B cell (primary cell): ENCODE results near the gene CFAP119. TPM values are rescaled to one million over a fixed set of nuclear protein-coding genes. Genes with fewer than 3 reads are reported as not detected.

Source experiments
- ATAC-seq: fragments of 200-7000 bp; cut with Tn5 transposase; one replicate; pipeline ENCODE4 v1.10.0; 2021; ENCODE audit warnings: low read depth, mild to moderate bottlenecking, moderate number of reproducible peaks, moderate library complexity
- CTCF ChIA-PET: fragments of 350-600 bp; sonication (Branson Sonifier 250); formaldehyde crosslinking; loops from one replicate; lab custom pipeline; 2021; ENCODE audit warnings: antibody characterized with exemption, inconsistent platforms; lab: Charles Lee
- POLR2A ChIA-PET: fragments of 350-600 bp; sonication (Branson Sonifier 250); formaldehyde crosslinking; loops from one replicate; lab custom pipeline; 2021; ENCODE audit warnings: antibody characterized with exemption; lab: Charles Lee
- DNase-seq: peaks from one replicate; pipeline ENCODE4 v3.0.0; 2013
- H2AFZ ChIP-seq: 2 replicates; pipeline ENCODE4 v1.6.1; 2012; ENCODE audit warnings: mild to moderate bottlenecking, low read depth, low read length; ENCODE audit not compliant: insufficient read depth, poor library complexity, severe bottlenecking
- H3K27ac ChIP-seq, 2 donors: 1 replicate in 1 of 2; 2 replicates in 1 of 2; pipeline ENCODE4 v1.5.1; 2012 to 2013; ENCODE audit warnings: low read length in 2 of 2, mild to moderate bottlenecking in 2 of 2, moderate library complexity in 1 of 2
- H3K27me3 ChIP-seq, 4 experiments: fragments of 200-600 bp in 1 of 4; sonication (generic) in 1 of 4; replicated peaks in 1 of 4; 1 replicate in 2 of 4; 2 replicates in 2 of 4; pipeline versions ENCODE4 v1.6.1 to v1.7.0; 2013 to 2016; ENCODE audit warnings: low read length in 3 of 4, mild to moderate bottlenecking in 2 of 4, mixed read lengths in 1 of 4, moderate library complexity in 1 of 4; ENCODE audit not compliant: insufficient read depth in 4 of 4, control insufficient read depth in 3 of 4; ENCODE audit errors: control extremely low read depth in 1 of 4
- H3K36me3 ChIP-seq, 2 experiments: replicated peaks in 1 of 2; 1 replicate in 1 of 2; 2 replicates in 1 of 2; pipeline versions ENCODE4 v1.6.1 to v1.7.1; 2013; ENCODE audit warnings: low read length in 1 of 2; ENCODE audit not compliant: insufficient read depth in 2 of 2, control insufficient read depth in 1 of 2; ENCODE audit errors: control extremely low read depth in 1 of 2, extremely low read depth in 1 of 2
- H3K4me1 ChIP-seq, 2 donors: fragments of 200-600 bp in 1 of 2; sonication (generic) in 1 of 2; 1 replicate in 1 of 2; 2 replicates in 1 of 2; pipeline versions ENCODE4 v1.5.1 to v1.6.1; 2013 to 2017; ENCODE audit warnings: low read length in 2 of 2; ENCODE audit not compliant: control insufficient read depth in 2 of 2, insufficient read depth in 2 of 2
- H3K4me2 ChIP-seq: replicated peaks from 2 replicates; pipeline ENCODE3; 2012; ENCODE audit warnings: mild to moderate bottlenecking, low read depth, low read length; ENCODE audit not compliant: poor library complexity, severe bottlenecking
- H3K4me3 ChIP-seq, 5 experiments: fragments of 200-600 bp in 1 of 5; sonication (generic) in 1 of 5; 1 replicate in 3 of 5; 2 replicates in 2 of 5; pipeline versions ENCODE4 v1.5.1 to v1.7.0; 2011 to 2016; ENCODE audit warnings: low read length in 4 of 5, mild to moderate bottlenecking in 4 of 5, low read depth in 2 of 5, control low read depth in 1 of 5, moderate library complexity in 1 of 5; ENCODE audit not compliant: insufficient read depth in 1 of 5; ENCODE audit errors: control extremely low read depth in 1 of 5, extremely low read depth in 1 of 5
- H3K79me2 ChIP-seq: fragments of 200-600 bp; sonication (generic); one replicate; pipeline ENCODE4 v1.6.0; 2016; ENCODE audit warnings: low read length; ENCODE audit not compliant: control insufficient read depth, insufficient read depth
- H3K9ac ChIP-seq: fragments of 200-600 bp; sonication (generic); 2 replicates; pipeline ENCODE4 v1.6.1; 2017; ENCODE audit warnings: mild to moderate bottlenecking, low read length, moderate library complexity
- H3K9me3 ChIP-seq, 3 donors: one replicate each; pipeline versions ENCODE4 v1.6.1 to v1.7.1; 2013; ENCODE audit warnings: low read length in 2 of 3; ENCODE audit not compliant: control insufficient read depth in 2 of 3, insufficient read depth in 1 of 3; ENCODE audit errors: control extremely low read depth in 1 of 3
- H4K20me1 ChIP-seq: 2 replicates; pipeline ENCODE4 v1.6.0; 2012; ENCODE audit warnings: mild to moderate bottlenecking, low read length; ENCODE audit not compliant: insufficient read depth, control insufficient read depth, poor library complexity, severe bottlenecking
- H3K27ac Mint-ChIP-seq: one replicate; pipeline ENCODE4 v1.8.0; 2021; ENCODE audit warnings: mixed read lengths
- H3K27me3 Mint-ChIP-seq: one replicate; pipeline ENCODE4 v1.8.0; 2021; ENCODE audit warnings: mixed read lengths
- H3K4me1 Mint-ChIP-seq: one replicate; pipeline ENCODE4 v1.8.0; 2021; ENCODE audit warnings: mixed read lengths
- H3K4me3 Mint-ChIP-seq: one replicate; pipeline ENCODE4 v1.8.0; 2021; ENCODE audit warnings: mixed read lengths
- H3K9me3 Mint-ChIP-seq: one replicate; pipeline ENCODE4 v1.8.0; 2022; ENCODE audit warnings: mixed read lengths; ENCODE audit not compliant: insufficient read depth
- EZH2 ChIP-seq: IDR thresholded peaks from 2 replicates; pipeline ENCODE4 v1.6.1; 2012; ENCODE audit warnings: borderline replicate concordance, low read depth, mild to moderate bottlenecking, moderate library complexity, low read length; ENCODE audit not compliant: insufficient read depth, poor library complexity, severe bottlenecking
- WGBS: methylation state at CpG from one replicate; pipeline ENCODE4 v1.1.5; 2013; ENCODE audit warnings: missing lambda C conversion rate; ENCODE audit not compliant: insufficient coverage; 5-methylcytosine and 5-hydroxymethylcytosine counted together
- intact Hi-C: fragments of 100-400 bp; cut with micrococcal nuclease; formaldehyde crosslinking; loops from one replicate; pipeline ENCODE4 v1.10.0; 2022
- polyA plus RNA-seq: library from polyadenylated mRNA; depleted of rRNA; stranded (reverse); fragments of >200 nt; gene quantifications from 2 replicates; pipeline ENCODE4 v1.2.3, GENCODE V29; 2012
- total RNA-seq, 2 donors: library from RNA; stranded (reverse); fragments of 120-200 nt in 1 of 2; gene quantifications; 1 replicate in 1 of 2; 2 replicates in 1 of 2; pipeline versions ENCODE4 v1.2.3 to v1.2.4, GENCODE V29; 2013 to 2022
- TF ChIP-seq, protein P1 (sequence below): fragments of 200-600 bp; IDR thresholded peaks from one replicate; pipeline ENCODE4 v1.8.0; 2022; ENCODE audit warnings: antibody characterized with exemption, mild to moderate bottlenecking

CFAP119 gene
- total and polyA plus RNA-seq, 2 donors (not counting 1 experiment from before 2014, with no cell fraction given), result 8.5 to 11.7 TPM

DNA sequence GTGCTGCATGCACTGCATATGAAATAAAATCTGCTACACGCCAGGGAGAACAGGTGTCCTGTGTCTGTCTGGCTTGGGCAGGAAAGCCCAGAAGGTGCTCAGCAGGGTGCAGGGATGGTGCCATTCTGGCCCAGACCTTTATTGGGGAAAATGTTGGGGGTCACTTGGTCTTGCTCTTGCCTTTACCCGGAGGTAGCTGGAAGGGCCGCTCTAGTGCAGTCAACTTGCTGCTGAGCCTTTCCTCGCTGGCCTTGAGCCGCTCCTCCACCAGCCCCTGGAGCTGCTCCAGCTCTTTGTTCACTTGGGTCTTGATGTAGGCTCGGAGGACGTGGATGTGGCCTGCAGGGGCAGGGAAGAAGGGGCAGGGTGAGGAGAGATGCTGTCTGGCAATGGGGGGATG lies 4.5 kb downstream of the CFAP119 start:
- 99% methylated on average over 6 of the region's 7 CpGs for WGBS
- Histone ChIP-seq H2AFZ (no peak overlapping the region), H3K4me2 (no peak overlapping the region), H3K79me2 (peaks cover 7% of the 10 kb centered on the region), H3K4me3 (no peak overlapping the region), H3K36me3 (peaks cover 0 to 33% of the 10 kb centered on the region in 2 experiments), H3K4me1 (peaks cover 12 to 25% of the 10 kb centered on the region in 2 donors), H3K9me3 (no peaks in the 10 kb centered on the region), H4K20me1 (no peaks in the 10 kb centered on the region), H3K27ac (no peak overlapping the region), H3K27me3 (no peaks in the 10 kb centered on the region), H3K9ac (no peak overlapping the region)
- no peak for DNase-seq
- Mint-ChIP-seq H3K27me3 (no peaks in the 10 kb centered on the region), H3K4me1 (peaks cover 22% of the 10 kb centered on the region), H3K27ac (no peak overlapping the region), H3K9me3 (no peaks in the 10 kb centered on the region), H3K4me3 (no peak overlapping the region)
- ChIA-PET CTCF (no interaction called here), POLR2A (no interaction called here)
- no peak for ATAC-seq
- TF ChIP-seq, protein P1, sequence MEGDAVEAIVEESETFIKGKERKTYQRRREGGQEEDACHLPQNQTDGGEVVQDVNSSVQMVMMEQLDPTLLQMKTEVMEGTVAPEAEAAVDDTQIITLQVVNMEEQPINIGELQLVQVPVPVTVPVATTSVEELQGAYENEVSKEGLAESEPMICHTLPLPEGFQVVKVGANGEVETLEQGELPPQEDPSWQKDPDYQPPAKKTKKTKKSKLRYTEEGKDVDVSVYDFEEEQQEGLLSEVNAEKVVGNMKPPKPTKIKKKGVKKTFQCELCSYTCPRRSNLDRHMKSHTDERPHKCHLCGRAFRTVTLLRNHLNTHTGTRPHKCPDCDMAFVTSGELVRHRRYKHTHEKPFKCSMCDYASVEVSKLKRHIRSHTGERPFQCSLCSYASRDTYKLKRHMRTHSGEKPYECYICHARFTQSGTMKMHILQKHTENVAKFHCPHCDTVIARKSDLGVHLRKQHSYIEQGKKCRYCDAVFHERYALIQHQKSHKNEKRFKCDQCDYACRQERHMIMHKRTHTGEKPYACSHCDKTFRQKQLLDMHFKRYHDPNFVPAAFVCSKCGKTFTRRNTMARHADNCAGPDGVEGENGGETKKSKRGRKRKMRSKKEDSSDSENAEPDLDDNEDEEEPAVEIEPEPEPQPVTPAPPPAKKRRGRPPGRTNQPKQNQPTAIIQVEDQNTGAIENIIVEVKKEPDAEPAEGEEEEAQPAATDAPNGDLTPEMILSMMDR, result no peak
- no peak for TF ChIP-seq EZH2
- intact Hi-C loops, result no loop called here

DNA sequence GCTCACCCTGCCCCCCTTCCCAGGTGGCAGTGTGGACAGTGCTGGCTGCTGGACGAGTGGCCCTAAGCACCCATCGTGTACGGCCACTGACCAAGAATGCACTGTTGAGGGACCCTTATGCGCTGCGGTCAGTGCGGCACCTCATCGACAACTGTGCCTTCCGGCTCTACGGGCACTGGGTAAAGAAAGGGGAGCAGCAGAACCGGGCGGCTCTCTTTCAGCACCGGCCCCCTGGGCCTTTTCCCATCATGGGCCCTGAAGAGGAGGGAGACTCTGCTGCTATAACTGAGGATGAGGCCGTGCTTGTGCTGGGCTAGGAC lies 5.1 kb downstream of the CFAP119 start:
- Mint-ChIP-seq H3K27me3 (no peaks in the 10 kb centered on the region), H3K27ac (no peak overlapping the region), H3K4me3 (no peak overlapping the region), H3K4me1 (peaks cover 16% of the 10 kb centered on the region), H3K9me3 (no peaks in the 10 kb centered on the region)
- WGBS, result 97% methylated on average over 13 of the region's 13 CpGs
- Histone ChIP-seq H3K27ac (no peak overlapping the region), H2AFZ (no peak overlapping the region), H3K9ac (no peak overlapping the region), H3K36me3 (peaks cover 0 to 33% of the 10 kb centered on the region in 2 experiments), H3K27me3 (no peaks in the 10 kb centered on the region), H3K4me3 (no peak overlapping the region), H4K20me1 (no peaks in the 10 kb centered on the region), H3K9me3 (no peaks in the 10 kb centered on the region), H3K4me1 (peaks cover 12 to 25% of the 10 kb centered on the region in 2 donors), H3K79me2 (peaks cover 3% of the 10 kb centered on the region), H3K4me2 (no peak overlapping the region)
- ChIA-PET POLR2A (interaction anchor here (1.0 kb wide), 1 partner anchor 8 kb away, joined by 3 read pairs; the partner anchor contains the start of gene PHKG2), CTCF (no interaction called here)
- no peak for DNase-seq
- ATAC-seq, result no peak
- no peak for TF ChIP-seq EZH2
- TF ChIP-seq, protein P1, result no peak
- intact Hi-C loops, result no loop called here
